Activated CD4-positive, CD25-positive, alpha-beta regulatory T cell treated with anti-CD3 and anti-CD28 coated beads, Interleukin-2, amount 50 U/mL, for 72 hours (primary cell): Measurements from ENCODE around the gene TIMP2.
"Not testable (repeated sequence)": the region's sequence is repeated elsewhere in the genome, so short reads cannot be mapped to it uniquely, and the experiment has no call there.

ENCODE experiments used
- DNase-seq: peaks from one replicate; pipeline ENCODE4 v3.0.0; 2021

TIMP2 gene

DNA sequence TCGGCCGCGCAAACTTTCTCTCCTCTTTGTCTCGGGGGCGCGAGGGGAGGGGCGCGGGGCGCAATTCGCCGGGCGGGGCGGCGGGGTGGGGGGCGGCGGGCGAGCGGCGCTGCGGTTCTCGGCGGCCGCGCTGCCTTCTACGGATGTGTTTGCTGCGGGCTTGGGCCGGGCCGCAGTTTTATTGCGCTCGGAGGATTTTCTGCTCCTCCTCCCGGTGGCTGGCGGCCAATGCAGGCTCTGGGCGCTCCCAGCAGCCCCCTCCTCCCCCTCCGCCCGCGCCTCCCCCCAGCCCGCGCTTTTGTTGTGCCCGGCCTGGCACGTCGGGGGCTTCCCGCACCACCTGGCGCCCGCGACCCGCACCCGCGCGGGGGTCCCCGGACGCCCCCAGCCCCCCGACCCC lies at the start of gene TIMP2:
Gene TIMP2 (minus strand): TSS at position 154 of the 400 bp plus-strand sequence. CDS start 299 bp downstream, outside the sequence.
- DNase-seq, result peak; percentile 53

GRCh38 chr17:78973792-78974520 lies 48.8 kb upstream of the TIMP2 start:
- DNase-seq, result no peak

DNA sequence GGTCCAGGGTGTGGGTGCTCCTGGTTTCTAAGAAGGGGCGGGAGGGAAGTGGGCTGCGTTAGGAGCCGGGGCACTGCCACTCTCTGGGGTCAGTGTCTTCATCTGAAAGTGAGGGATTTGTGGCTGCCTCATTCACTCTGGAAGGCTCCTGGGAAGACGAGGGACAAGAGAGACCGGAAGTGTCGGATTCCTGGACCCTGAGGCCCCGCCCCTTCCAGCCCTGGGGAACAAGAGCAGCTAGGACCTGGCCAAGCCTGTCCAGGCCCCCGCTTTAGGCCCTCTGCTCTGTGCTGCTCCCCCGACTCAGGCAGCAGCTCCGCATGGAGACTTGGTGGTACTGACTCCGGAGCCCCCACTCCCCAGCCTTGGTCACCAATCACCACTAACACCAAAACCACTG lies 48.0 kb upstream of the TIMP2 start:
- no peak for DNase-seq

DNA sequence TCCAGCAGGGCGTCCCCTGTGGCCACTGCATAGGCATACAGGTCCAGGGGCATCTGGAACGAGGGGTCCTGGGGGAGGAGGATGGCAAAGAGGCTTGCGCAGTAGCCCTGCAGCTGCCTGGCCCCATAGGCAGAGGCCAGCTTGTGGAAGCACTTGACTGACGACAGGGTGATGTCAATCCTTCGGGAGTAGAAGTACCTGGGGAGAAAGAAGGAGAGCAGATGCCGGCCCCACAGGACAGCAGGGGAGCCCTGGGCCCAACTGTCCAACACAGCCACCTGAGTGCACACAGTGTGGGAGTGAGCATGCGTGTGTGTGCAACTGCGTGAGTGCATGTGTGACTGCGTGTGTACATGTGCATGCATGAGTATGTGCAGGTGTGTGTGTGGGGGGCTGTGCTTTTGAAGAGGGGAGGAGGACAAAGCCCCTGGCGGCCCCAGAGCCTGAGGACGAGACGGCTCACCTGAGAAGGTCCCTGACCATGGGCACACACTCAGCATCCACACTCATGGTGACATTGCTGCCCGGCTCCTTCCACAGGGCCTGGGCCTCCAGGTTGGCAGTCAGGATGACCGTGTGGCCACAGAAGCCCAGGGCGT lies 47.4 kb upstream of the TIMP2 start:
- DNase-seq, result no peak

GRCh38 chr17:78971756-78972506 lies 46.7 kb upstream of the TIMP2 start:
- DNase-seq, result no peak

DNA sequence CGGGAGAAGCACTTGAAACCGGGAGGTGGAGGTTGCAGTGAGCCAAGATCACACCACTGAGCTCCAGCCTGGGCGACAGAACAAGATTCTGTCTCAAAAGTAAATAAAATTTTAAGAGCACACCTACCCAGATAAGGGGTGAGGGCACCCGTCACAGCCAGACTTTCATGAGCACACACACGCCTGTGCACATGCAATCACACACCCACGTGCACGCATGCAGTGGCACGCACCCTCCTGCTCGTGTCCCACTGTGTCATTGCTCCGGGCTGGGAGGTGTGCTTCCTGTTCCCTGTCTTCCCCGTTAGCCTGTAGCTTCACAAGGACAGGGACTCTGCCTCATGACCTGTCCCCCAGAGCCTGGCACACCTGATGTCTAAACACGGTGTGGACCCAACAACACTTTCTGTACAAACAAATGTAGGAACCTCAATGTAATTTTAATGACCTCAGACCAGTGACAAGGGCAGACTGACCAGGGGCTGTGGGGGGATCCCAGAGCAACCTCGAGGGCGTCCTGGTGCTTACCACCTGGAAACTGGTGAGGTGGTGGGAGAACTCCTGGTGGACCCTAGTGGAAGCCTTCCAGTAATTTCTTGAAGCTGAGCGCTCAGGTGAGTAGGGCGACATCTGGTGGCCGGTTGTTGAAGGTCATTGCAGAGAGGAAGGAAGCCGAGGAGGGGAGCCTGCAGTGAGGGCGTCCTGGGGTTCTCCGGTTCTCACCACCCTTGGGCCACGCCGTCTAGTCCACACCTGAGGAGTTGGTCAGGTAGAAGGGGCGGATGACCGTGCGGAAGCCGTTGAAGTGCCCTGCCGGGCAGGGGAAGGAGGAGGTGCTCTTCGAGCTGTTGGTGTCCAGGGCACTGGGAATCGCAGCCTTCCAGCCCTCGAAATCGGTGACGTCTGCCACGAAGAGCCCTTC lies 45.9 kb upstream of the TIMP2 start:
- DNase-seq, result peak; percentile 83

DNA sequence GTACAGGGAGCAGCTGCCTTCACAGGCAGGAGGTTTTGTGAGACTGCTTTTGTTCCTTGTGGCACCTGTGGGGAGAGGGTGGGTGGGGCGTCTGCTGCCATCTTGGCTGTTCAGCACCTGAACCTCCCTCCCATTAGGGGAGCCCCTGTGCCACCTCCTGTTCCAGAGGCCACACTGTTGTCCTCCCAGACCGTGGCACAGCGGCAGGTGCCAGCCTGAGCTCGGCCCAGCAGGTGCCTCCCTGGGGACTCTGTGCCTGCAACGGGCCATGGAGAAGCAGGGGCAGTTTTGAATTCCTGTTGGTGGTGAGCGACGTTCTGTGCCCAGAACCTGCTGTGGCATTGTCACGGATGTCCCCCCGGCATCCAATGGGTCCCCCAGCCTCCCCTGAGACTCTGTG lies 44.7 kb upstream of the TIMP2 start:
- no peak for DNase-seq

- no peak for DNase-seq
Measured at GRCh38 chr17:78967782-78968362, 42.7 kb upstream of the TIMP2 start.

DNA sequence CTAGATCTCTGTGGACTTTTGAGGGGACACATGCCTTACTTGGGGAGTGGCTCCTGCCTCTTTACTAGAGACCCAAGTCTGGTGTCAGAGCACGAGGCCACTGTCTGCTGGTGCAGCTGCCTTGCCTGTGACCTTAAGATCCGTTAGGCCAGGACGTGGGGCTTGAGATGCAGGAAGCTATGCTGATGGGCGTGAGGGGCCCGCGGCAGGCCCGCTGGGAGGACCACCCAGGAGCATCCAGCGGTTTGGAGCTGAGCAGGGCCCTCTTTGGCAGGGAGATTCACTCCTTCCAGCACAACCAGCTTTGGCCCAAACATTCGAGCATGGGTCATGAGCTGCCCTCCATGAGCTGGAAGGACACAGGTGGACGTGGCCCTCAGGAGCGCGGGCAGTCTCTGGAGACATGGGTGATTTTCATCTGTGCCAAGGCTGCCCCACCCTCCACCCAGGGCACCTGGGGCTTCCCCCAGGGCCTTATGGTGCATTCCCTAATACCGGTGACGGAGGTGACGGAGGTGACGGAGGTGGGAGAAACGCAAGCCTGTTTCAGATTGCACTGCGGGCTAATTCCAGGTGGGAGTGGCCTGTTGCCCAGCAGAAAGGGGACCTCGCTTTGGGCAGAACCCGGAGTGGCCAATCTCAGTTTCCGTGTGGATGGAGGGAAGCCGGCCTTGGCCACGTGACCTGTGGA lies 41.9 kb upstream of the TIMP2 start:
- DNase-seq, result no peak

DNA sequence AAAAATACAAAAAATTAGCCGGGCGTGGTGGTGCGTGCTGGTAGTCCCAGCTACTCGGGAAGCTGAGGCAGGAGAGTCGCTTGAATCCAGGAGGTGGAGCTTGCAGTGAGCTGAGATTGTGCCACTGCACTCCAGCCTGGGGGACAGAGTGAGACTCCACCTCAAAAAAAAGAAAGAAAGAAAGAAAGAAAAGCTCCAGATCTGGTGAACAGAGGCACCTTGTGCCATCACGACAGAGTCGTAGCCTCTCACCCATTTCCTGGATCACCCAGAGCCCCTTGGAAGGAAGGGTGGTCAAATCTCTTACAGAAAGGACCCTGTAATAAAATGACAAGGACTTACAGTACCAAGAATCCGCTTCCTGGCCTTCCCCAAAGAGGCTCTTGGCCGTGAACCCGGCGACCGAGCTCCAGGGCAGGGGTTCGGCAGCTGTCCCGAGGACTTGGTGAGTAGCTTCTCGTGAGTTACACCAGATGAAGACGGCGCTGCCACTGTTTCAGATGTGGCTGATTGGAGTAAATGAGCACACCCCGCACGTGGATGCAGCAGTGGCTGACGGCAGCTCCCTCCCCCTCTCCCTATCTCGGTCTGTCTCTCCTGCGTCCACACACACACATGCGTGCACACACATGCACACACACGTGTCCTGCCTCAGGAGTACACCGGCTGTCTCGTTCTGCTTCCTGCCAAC lies 41.1 kb upstream of the TIMP2 start:
- DNase-seq, result no peak

DNA sequence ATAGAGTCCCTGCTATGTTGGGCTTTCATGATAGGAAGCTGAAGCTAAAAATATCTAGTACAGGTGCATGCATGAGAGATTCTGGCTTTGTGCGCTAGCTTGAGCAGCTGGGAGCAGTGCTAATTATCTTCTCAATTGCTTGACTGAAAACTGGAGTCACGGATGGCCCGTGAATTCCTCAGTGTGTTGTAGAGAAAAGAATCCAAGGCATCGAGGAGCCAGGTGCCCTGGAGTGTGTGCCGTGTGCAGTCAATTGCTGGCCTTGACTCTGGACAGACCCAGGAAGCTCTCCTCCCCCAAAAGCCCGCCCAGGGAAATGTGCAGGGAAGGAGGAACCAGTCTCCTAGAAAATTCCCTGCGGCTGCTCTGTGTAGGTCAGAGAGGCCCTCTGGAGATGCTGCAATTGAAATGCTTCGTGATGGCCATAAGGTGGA lies 40.3 kb upstream of the TIMP2 start:
- DNase-seq, result no peak

GRCh38 chr17:78963378-78963777 lies 38.2 kb upstream of the TIMP2 start:
- no peak for DNase-seq

- DNase-seq, result not testable (repeated sequence)
Measured at GRCh38 chr17:78962984-78963348, 37.8 kb upstream of the TIMP2 start.

- no peak for DNase-seq
Measured at GRCh38 chr17:78962345-78962983, 37.3 kb upstream of the TIMP2 start.

GRCh38 chr17:78961571-78961970 lies 36.4 kb upstream of the TIMP2 start:
- no peak for DNase-seq

- no peak for DNase-seq
Measured at GRCh38 chr17:78960928-78961327, 35.7 kb upstream of the TIMP2 start.

DNA sequence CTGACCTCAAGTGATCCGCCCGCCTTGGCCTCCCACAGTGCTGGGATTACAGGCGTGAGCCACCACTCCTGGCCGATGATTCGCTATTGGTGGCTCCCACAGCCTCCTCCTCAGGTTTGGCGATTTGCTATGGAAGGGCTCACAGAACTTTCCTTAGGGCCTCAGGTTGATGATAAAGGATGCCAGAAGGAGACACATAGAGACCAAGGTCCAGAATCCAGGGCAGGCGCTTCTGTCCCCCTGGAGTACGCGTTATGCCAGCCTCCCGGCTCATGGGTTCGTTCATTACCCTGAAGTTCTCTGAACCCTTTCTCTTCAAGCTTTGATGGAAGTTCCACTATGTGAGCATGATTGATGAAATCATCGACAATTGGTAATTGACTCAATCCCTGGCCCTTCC lies 34.6 kb upstream of the TIMP2 start:
- DNase-seq, result no peak

DNA sequence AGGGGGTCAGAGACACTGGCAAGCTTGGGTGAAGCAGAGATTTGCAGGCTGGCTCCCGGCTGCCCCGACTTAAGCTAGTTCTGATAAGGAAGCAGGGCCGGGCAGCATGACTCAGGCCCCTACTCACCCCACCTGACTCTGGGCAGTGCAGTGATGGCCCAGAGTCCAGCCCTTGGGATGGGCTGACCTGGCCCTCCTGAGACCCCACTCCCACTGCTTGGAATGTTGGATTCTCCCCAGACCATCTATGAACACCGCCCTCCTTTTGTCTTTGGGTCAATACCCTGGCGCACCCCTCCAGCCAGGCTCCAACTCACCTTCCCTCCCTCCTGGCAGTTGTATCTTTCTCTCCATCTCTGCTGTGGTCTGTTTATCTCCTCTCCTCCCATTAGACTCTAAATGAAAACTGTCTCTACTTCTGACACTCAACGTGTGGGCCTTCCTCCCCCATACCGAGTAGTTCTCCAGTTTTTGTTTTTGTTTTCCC lies 33.5 kb upstream of the TIMP2 start:
- no peak for DNase-seq

DNA sequence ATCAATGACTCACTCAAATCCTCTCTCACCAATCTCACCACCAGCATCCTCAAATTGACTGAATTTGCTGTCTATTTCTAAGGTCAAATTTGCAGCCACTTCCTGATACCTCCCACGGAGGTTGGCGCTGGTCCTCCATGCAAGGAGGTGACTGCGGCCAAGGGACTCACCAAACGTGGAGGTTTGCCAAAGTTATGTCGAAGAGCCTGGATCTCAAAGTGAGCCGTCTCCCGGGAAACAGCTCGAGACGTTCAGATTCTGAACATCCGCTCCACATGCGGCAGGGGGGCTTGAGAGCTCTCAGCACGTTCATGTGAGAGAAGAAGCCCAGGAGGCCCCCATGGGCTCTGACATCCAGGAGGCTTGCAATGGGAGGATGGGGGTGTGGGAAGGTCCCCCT lies 31.9 kb upstream of the TIMP2 start:
- no peak for DNase-seq

DNA sequence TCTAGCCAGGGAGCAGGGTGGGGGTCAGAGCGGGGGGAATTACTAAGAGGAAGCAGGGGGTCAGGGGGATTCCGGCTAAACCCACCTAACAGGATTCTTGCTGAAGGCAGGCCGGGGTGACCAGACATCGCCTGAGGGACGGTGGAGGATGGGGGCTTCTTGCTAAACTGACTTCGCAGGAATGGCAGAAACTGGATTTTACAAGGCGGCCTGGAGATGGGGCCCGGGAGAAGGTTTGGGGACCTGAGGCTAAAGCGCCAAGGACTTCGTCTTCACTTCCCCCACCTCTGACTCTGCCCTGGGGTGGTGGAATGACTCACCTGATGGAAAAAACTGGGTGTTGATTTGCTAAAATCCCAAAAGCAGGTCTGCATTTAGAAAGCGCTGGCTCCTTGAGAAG lies 31.1 kb upstream of the TIMP2 start:
- DNase-seq, result no peak

DNA sequence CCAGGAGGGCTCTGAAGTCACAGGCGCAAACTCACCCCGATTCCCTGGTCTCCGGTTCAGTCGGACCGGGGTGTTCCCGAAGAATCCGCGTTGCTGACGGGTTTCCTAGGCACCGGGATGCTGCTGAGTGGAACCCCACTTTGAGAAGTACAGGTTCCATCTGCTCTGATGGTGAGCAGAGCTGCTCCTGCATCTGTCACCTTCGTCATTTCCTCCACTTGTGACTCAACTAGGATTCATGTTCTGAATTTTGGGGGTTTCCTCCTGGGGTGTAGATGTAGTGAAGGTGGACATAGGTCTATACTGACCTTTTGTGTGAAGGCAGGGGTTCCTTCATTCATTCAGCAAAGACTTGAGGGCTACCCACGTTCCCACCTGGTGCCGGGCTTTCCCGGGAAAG lies 29.5 kb upstream of the TIMP2 start:
- DNase-seq, result no peak
